ENCODE results near the gene BICRAL.
A peak's percentile ranks its signal among the peaks of the same experiment; 100 is the strongest.
"Not testable (repeated sequence)": the region's sequence is repeated elsewhere in the genome, so short reads cannot be mapped to it uniquely, and the experiment has no call there.

Gene BICRAL

GRCh38 chr6:42851599-42851998, 69.7 kb downstream of the BICRAL start:
- no peak for DNase-seq

GRCh38 chr6:42860036-42860435, 78.2 kb downstream of the BICRAL start:
- no peak for DNase-seq

DNA sequence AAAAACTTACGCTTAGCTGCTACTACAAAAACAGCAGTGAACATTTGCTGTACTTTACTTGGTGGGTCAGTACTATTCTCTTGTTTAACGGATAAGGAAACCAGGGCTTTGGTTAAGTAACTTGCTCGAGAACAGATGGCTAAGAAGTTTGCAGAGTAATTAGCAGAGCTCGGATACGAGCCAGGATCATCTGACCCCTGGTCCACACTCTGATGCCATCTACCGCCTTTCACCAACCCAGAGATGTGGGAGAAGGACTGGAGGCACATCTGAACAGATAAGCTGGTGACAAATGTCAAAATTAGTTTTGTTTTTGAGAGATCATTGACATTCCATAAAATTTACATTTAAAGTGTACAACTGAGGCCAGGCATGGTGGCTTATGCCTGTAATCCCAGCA, 78.6 kb downstream of the BICRAL start:
- DNase-seq, result no peak

- DNase-seq, result no peak
These were observed 82.8 kb downstream of the BICRAL start for GRCh38 chr6:42864602-42865001.

- DNase-seq, result no peak
These were observed 88.5 kb downstream of the BICRAL start for GRCh38 chr6:42870145-42870936.

GRCh38 chr6:42871711-42872110, 89.9 kb downstream of the BICRAL start:
- no peak for DNase-seq

DNA sequence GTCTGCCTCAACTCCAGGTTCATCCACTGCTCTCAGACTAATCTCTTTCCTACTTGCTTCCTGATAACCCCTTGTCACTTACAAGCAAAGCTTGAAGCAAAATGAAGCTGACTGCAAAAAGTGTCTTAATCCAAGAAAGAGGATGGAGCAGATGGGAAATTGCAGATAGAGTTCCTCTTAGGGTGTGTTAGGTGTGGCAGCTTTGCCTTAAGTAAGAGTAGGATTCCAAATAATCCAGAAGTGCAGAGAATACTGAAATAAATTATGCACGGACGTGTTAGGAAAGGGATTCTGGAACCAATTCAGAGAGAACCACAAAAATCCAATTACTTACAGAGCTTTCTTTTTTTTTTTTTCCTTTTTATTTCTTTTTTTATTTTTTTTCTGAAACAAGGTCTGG, 91.5 kb downstream of the BICRAL start:
- no peak for DNase-seq

- no peak for DNase-seq
These were observed 95.8 kb downstream of the BICRAL start for GRCh38 chr6:42877695-42878094.

GRCh38 chr6:42879372-42880239, 97.8 kb downstream of the BICRAL start, which contains the start of gene RPL7L1:
Gene RPL7L1, plus strand, starts transcription at chr6:42879616. Its CDS starts 295 bp downstream, at chr6:42879911.
- DNase-seq, result peak; percentile 76 to 83

DNA sequence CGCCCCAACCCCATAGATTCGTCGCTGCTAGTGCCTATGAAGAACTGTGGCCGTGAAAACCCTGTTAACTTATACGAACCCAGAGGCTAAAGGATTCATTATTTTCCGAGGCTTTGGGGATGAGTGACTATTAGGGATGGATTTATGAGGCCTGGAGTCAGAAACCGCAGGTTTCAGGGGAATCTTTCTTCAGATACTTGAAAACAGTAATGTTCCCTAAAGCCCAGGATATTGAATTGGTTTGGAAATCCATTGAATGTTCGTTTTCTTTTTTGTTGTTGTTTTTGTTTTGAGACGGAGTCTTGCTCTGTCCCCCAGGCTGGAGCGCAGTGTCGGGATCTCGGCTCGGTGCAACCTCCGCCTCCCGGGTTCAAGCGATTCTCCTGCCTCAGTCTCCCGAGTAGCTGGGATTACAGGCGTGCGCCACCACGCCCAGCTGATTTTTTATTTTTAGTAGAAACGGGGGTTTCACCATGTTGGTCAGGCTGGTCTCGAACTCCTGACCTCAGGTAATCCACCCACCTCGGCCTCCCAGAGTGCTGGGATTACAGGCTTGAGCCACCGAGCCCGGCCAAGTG, 98.5 kb downstream of the BICRAL start:
- DNase-seq, result peak in 1 of 2 experiments; percentile 8

DNA sequence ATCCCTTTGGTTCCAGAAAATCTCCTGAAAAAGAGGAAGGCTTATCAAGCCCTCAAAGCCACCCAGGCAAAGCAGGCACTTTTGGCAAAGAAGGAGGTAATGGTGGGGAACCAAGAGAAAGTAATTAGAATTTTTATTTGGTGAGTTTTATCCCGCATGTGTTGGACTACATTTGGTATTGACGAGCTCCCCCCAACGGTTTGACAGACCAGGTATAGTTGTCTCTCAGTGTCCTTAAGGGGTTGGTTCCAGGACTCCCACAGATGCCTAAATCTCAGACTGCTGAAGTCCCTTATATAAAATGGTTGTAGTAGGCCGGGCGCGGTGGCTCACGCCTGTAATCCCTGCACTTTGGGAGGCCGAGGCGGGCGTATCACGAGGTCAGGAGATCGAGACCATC, 99.0 kb downstream of the BICRAL start:
- not testable (repeated sequence) for DNase-seq

- DNase-seq, result no peak
These were observed 103.8 kb downstream of the BICRAL start for GRCh38 chr6:42885702-42886101.

GRCh38 chr6:42888201-42888600, 106.3 kb downstream of the BICRAL start:
- not testable (repeated sequence) for DNase-seq

- peak in 1 of 2 experiments; percentile 14 for DNase-seq
These were observed 108.0 kb downstream of the BICRAL start for GRCh38 chr6:42889815-42890214.

DNA sequence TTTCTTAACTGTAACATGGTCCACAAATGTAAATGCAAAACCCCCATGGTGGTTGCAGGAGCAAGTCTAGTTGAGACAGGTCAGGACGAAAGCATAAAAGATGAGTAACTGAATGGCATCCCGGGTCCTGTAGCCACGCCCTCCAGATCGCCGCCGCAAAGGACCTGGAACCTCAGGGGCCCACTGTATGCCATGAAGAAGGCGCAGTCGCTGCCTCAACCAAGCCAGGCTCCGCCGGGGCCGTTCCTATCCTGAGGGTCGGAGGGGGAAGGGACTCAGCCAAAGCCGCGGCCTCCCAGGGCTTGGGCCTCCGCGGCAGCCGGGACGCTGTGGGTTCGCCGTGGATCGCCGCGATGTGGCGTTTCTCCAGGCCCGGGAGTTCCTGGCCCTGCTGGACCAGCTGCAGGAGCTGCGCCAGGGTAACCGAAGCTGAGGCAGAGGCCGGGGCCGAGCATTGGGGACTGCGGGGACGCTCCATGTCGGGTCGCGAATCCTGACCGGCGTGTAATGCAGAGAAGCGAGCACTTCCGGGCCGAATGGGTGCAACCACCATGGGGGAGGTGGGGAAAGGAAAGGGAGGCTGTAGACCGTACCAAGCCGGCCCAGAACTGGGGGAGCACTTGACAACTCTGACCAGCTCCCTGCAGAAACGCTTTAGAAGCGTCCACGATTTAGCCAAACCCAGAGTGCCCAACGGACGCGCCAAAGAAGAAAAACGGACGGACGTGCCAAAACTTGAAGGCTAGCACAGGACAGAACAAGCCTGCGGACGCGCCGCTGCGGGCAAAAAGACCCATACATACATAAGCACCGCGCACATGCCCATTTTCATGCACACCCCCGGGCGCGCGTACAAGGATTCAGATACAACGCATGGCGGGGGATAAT, 108.7 kb downstream of the BICRAL start:
- peak; percentile 92 to 95 for DNase-seq

DNA sequence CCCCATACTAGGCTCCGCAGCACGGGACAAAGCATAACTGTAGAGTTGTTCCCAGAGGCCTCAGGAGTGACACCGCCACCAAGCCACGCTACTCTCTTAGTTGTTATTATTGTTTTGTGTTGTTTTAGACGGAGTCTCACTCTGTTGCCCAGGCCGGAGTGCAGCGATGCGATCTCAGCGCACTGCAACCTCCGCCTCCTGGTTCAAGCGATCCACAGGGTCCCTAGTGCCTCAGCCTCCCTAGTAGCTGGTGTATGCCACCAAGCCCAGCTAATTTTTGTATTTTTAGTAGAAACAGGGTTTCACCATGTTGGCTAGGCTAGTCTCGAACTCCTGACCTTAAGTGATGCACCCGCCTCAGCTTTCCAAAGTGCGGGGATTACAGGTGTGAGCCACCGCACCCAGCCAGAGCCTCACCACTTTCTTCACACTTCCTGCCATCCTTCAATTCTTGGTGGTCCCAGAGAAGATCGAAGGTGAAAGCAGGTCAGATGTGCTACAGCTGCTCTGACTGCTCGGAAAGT, 109.4 kb downstream of the BICRAL start:
- no peak for DNase-seq

- not testable (repeated sequence) for DNase-seq
These were observed 112.4 kb downstream of the BICRAL start for GRCh38 chr6:42894041-42894828.

DNA sequence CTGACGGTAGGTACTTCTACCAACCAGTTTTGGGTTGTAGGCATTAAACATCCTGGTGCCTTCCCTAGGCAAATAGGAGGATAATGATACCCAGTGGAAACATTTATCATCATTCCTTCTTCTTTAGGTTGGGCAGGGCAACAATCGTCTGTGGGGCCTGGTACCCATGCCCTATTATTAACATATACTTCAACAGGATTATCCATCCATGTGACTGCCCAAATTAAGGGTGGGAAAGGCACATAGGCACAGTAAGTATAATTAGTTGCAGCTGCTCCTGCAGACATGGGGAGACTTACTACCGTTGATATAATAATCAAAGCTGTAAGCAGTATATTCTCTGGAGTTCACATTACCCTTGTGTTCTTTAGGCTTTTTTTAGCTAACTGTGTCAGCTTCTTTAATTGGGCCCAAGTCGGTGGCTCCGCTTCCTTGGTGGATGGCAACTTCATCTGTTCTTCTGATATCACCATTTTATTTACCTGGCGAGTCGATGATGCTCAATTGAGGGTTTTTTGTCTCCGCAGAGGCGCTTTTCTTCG, 114.4 kb downstream of the BICRAL start:
- no peak for DNase-seq

- DNase-seq, result peak; percentile 70 to 76
These were observed 117.1 kb downstream of the BICRAL start for GRCh38 chr6:42898891-42899361.

- no peak for DNase-seq
These were observed 118.0 kb downstream of the BICRAL start for GRCh38 chr6:42899871-42900270.

DNA sequence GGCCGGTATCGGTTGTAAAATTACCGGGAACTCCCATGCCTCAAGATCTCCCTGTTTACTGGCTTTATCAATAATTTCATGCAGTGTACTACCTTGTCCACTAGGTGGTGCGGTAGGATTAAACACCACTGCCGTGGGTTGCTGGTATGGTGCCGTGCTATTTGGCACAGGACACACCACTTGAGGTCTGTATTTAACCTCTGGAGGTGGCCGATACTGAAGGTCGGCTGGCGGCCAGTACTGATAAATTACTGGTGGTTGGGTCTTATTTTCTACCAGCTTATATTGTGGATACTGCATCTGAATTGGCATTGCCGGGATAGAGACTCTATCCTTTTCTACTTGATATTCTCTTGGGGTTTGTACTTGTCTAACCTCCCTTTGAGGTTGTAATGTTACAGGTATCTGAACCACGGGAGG, 119.7 kb downstream of the BICRAL start:
- peak; percentile 57 to 70 for DNase-seq

Data from activated CD4-positive, alpha-beta T cell treated with anti-CD3 and anti-CD28 coated beads, Interleukin-2, amount 50 U/mL, for 48 hours (primary cell).